Spinal cord (tissue), 10 donors: Measurements from ENCODE around the gene HID1. TPM values are rescaled to one million over a fixed set of nuclear protein-coding genes. Genes with fewer than 3 reads are reported as not detected.

ENCODE experiments used
- DNase-seq, 6 donors: peaks; one replicate each; pipeline versions ENCODE4 v3.0.0 to v3.0.0-alpha.2; 2013 to 2015; ENCODE audit warnings: low spot score in 6 of 6, low read depth in 4 of 6
- H3K27ac ChIP-seq: one replicate; pipeline ENCODE4 v1.5.1; 2013; ENCODE audit warnings: low read depth, low read length, control low read depth
- H3K27me3 ChIP-seq: one replicate; pipeline ENCODE4 v1.6.1; 2013; ENCODE audit warnings: low read length; ENCODE audit not compliant: control insufficient read depth, insufficient read depth
- H3K36me3 ChIP-seq: one replicate; pipeline ENCODE4 v1.6.1; 2013; ENCODE audit warnings: low read length; ENCODE audit not compliant: control insufficient read depth, insufficient read depth
- H3K4me1 ChIP-seq: one replicate; pipeline ENCODE4 v1.6.1; 2013; ENCODE audit warnings: low read length; ENCODE audit not compliant: control insufficient read depth, insufficient read depth
- H3K4me3 ChIP-seq: one replicate; pipeline ENCODE4 v1.5.1; 2013; ENCODE audit warnings: low read depth, low read length, control low read depth
- H3K9me3 ChIP-seq: one replicate; pipeline ENCODE4 v1.6.1; 2013; ENCODE audit warnings: low read length; ENCODE audit not compliant: control insufficient read depth, insufficient read depth
- WGBS: methylation state at CpG from one replicate; pipeline ENCODE4 v1.1.5; 2013; ENCODE audit warnings: missing lambda C conversion rate; ENCODE audit not compliant: insufficient coverage; 5-methylcytosine and 5-hydroxymethylcytosine counted together
- polyA plus RNA-seq, 2 donors: library from polyadenylated mRNA; unstranded; fragments of 120-200 nt; gene quantifications; one replicate each; pipeline ENCODE4 v1.2.1, GENCODE V29; 2013; ENCODE audit not compliant: insufficient read length in 2 of 2
- total RNA-seq, 2 donors: library from RNA; depleted of rRNA in 1 of 2; stranded (reverse); fragments of 120-200 nt in 1 of 2; fragments of >200 nt in 1 of 2; gene quantifications; one replicate each; pipeline versions ENCODE4 v1.2.3 to v1.2.4, GENCODE V29; 2013 to 2014
- donor health status: healthy.

The HID1 gene
- total and polyA plus RNA-seq, 4 donors: 12.3 to 61.6 (median 33.8) TPM

GRCh38 chr17:74953134-74953687 is 19.3 kb downstream of the HID1 start:
- no peak for DNase-seq
- Histone ChIP-seq H3K4me1 (peaks cover 4% of the 10 kb centered on the region), H3K9me3 (no peaks in the 10 kb centered on the region), H3K27me3 (no peaks in the 10 kb centered on the region), H3K4me3 (no peak overlapping the region), H3K27ac (no peak overlapping the region), H3K36me3 (peaks cover 74% of the 10 kb centered on the region)
- WGBS: 90% methylated on average over 9 of the region's 11 CpGs

GRCh38 chr17:74952431-74953133 is 20.0 kb downstream of the HID1 start:
- Histone ChIP-seq H3K36me3 (peaks cover 71% of the 10 kb centered on the region), H3K4me1 (no peaks in the 10 kb centered on the region), H3K9me3 (no peaks in the 10 kb centered on the region), H3K4me3 (no peak overlapping the region), H3K27me3 (peaks cover 3% of the 10 kb centered on the region), H3K27ac (no peak overlapping the region)
- 66% methylated on average over 19 of the region's 24 CpGs for WGBS
- no peak for DNase-seq

- Histone ChIP-seq H3K27me3 (peaks cover 3% of the 10 kb centered on the region), H3K4me1 (no peaks in the 10 kb centered on the region), H3K4me3 (no peak overlapping the region), H3K36me3 (peaks cover 70% of the 10 kb centered on the region), H3K27ac (no peak overlapping the region), H3K9me3 (no peaks in the 10 kb centered on the region)
- 71% methylated on average over 30 of the region's 32 CpGs for WGBS
- DNase-seq: no peak
Observed at GRCh38 chr17:74951680-74952421, 20.7 kb downstream of the HID1 start.

GRCh38 chr17:74951065-74951464 is 21.5 kb downstream of the HID1 start:
- Histone ChIP-seq H3K4me1 (no peaks in the 10 kb centered on the region), H3K9me3 (no peaks in the 10 kb centered on the region), H3K27ac (no peak overlapping the region), H3K27me3 (peaks cover 3% of the 10 kb centered on the region), H3K36me3 (peaks cover 63% of the 10 kb centered on the region), H3K4me3 (no peak overlapping the region)
- 81% methylated on average over 3 of the region's 3 CpGs for WGBS
- DNase-seq: no peak

- Histone ChIP-seq H3K4me1 (no peaks in the 10 kb centered on the region), H3K9me3 (no peaks in the 10 kb centered on the region), H3K27ac (no peak overlapping the region), H3K27me3 (peaks cover 3% of the 10 kb centered on the region), H3K36me3 (peaks cover 55% of the 10 kb centered on the region), H3K4me3 (no peak overlapping the region)
- 68% methylated on average over 8 of the region's 8 CpGs for WGBS
- DNase-seq: no peak
Observed at GRCh38 chr17:74950207-74950606, 22.4 kb downstream of the HID1 start.

- no peak overlapping the region for H3K4me3 ChIP-seq
- peaks cover 49% of the 10 kb centered on the region for H3K36me3 ChIP-seq
- H3K27me3 ChIP-seq: peaks cover 3% of the 10 kb centered on the region
- 62% methylated on average over 8 of the region's 12 CpGs for WGBS
- H3K9me3 ChIP-seq: no peaks in the 10 kb centered on the region
- H3K4me1 ChIP-seq: no peaks in the 10 kb centered on the region
- H3K27ac ChIP-seq: no peak overlapping the region
- peak in 1 of 6 donors; percentile 45 for DNase-seq
Observed at GRCh38 chr17:74949455-74950115, 23.0 kb downstream of the HID1 start.

GRCh38 chr17:74947041-74947754 is 25.4 kb downstream of the HID1 start:
- WGBS: 92% methylated on average over 15 of the region's 17 CpGs
- H3K36me3 ChIP-seq: peaks cover 25% of the 10 kb centered on the region
- H3K4me1 ChIP-seq: no peaks in the 10 kb centered on the region
- no peaks in the 10 kb centered on the region for H3K9me3 ChIP-seq
- no peak for DNase-seq
- no peak overlapping the region for H3K4me3 ChIP-seq
- peaks cover 10% of the 10 kb centered on the region for H3K27me3 ChIP-seq
- H3K27ac ChIP-seq: no peak overlapping the region

- no peak for DNase-seq
Observed at GRCh38 chr17:74946641-74947040, 25.9 kb downstream of the HID1 start.

GRCh38 chr17:74945543-74945942 is 27.0 kb downstream of the HID1 start:
- Histone ChIP-seq H3K9me3 (no peaks in the 10 kb centered on the region), H3K36me3 (peaks cover 9% of the 10 kb centered on the region), H3K27me3 (peaks cover 24% of the 10 kb centered on the region), H3K27ac (no peak overlapping the region), H3K4me3 (no peak overlapping the region), H3K4me1 (no peaks in the 10 kb centered on the region)
- no peak for DNase-seq
- WGBS: 78% methylated on average over 2 of the region's 6 CpGs

More at GRCh38 chr17:74946641-74947040, 25.9 kb downstream of the HID1 start:
- H3K4me3 ChIP-seq: no peak overlapping the region
- 88% methylated on average over 13 of the region's 14 CpGs for WGBS
- no peaks in the 10 kb centered on the region for H3K9me3 ChIP-seq
- no peaks in the 10 kb centered on the region for H3K4me1 ChIP-seq
- no peak overlapping the region for H3K27ac ChIP-seq
- peaks cover 20% of the 10 kb centered on the region for H3K36me3 ChIP-seq
- peaks cover 15% of the 10 kb centered on the region for H3K27me3 ChIP-seq
